Measurements from ENCODE around the gene GPR39.

- TF ChIP-seq CTCF (IDR thresholded peaks at IDR 0.05) (no peak), EP300 (IDR thresholded peaks at IDR 0.05) (no peak), POLR2A (IDR thresholded peaks at IDR 0.05) (no peak)
Observed at GRCh38 chr2:132615329-132616085, 198.9 kb downstream of the GPR39 start.

All from tibial nerve (tissue), 4 donors.